ENCODE measurements around the gene KDM4E. TPM values are rescaled to one million over a fixed set of nuclear protein-coding genes. Genes with fewer than 3 reads are reported as not detected.
"Not testable (repeated sequence)": the region's sequence is repeated elsewhere in the genome, so short reads cannot be mapped to it uniquely, and the experiment has no call there.

The KDM4E gene
- total RNA-seq = not detected
- long read RNA-seq = 0 reads

- intact Hi-C loops (cut with DNase I) = no loop called here
- no peak for ATAC-seq (ENCODE audit: poor library complexity)
- DNase-seq = no peak
Observed at GRCh38 chr11:95024958-95025357, at the start of gene KDM4E. Gene KDM4E (plus strand): TSS chr11:95025258. CDS start chr11:95025558, 300 bp downstream.

- intact Hi-C loops (cut with DNase I) = no loop called here
- ATAC-seq (ENCODE audit: poor library complexity) (no peak), DNase-seq (no peak)
Observed at GRCh38 chr11:94975599-94975998, 49.5 kb upstream of the KDM4E start.

GRCh38 chr11:94987378-94987777 lies 37.7 kb upstream of the KDM4E start:
- ATAC-seq (ENCODE audit: poor library complexity) (no peak), DNase-seq (no peak)
- intact Hi-C loops (cut with DNase I) = no loop called here

- DNase-seq (no peak), ATAC-seq (ENCODE audit: poor library complexity) (no peak)
- intact Hi-C loops (cut with DNase I) = no loop called here
Observed at GRCh38 chr11:94988748-94989147, 36.3 kb upstream of the KDM4E start.

GRCh38 chr11:94993400-94993943 lies 31.6 kb upstream of the KDM4E start:
- DNase-seq = no peak
- intact Hi-C loops (cut with DNase I) = no loop called here
- ATAC-seq (ENCODE audit: poor library complexity) = no peak

GRCh38 chr11:94997437-94997836 lies 27.6 kb upstream of the KDM4E start:
- intact Hi-C loops (cut with DNase I) = no loop called here
- no peak for ATAC-seq (ENCODE audit: poor library complexity)

GRCh38 chr11:94998285-94998684 lies 26.8 kb upstream of the KDM4E start:
- no peak for DNase-seq
- no peak for ATAC-seq (ENCODE audit: poor library complexity)
- intact Hi-C loops (cut with DNase I) = no loop called here

More at GRCh38 chr11:94997437-94997836, 27.6 kb upstream of the KDM4E start:
- DNase-seq = no peak

- DNase-seq (no peak), ATAC-seq (ENCODE audit: poor library complexity) (no peak)
- intact Hi-C loops (cut with DNase I) = no loop called here
Observed at GRCh38 chr11:95003716-95004115, 21.3 kb upstream of the KDM4E start.

- no peak for ATAC-seq (ENCODE audit: poor library complexity)
- intact Hi-C loops (cut with DNase I) = no loop called here
- DNase-seq = no peak
Observed at GRCh38 chr11:95005642-95006041, 19.4 kb upstream of the KDM4E start.

GRCh38 chr11:95011376-95011775 lies 13.7 kb upstream of the KDM4E start:
- ATAC-seq (ENCODE audit: poor library complexity) (no peak), DNase-seq (no peak)
- intact Hi-C loops (cut with DNase I) = no loop called here

- DNase-seq (no peak), ATAC-seq (ENCODE audit: poor library complexity) (no peak)
- intact Hi-C loops (cut with DNase I) = no loop called here
Observed at GRCh38 chr11:95014184-95014821, 10.8 kb upstream of the KDM4E start.

- ATAC-seq (ENCODE audit: poor library complexity) = no peak
- no peak for DNase-seq
- intact Hi-C loops (cut with DNase I) = no loop called here
Observed at GRCh38 chr11:95016139-95016538, 8.9 kb upstream of the KDM4E start.

GRCh38 chr11:95021468-95021867 lies 3.6 kb upstream of the KDM4E start:
- DNase-seq; intact Hi-C loops (cut with DNase I); ATAC-seq (ENCODE audit: poor library complexity): not testable (repeated sequence)

GRCh38 chr11:95025594-95025993 lies 536 bp downstream of the KDM4E start:
- DNase-seq; ATAC-seq (ENCODE audit: poor library complexity); intact Hi-C loops (cut with DNase I): not testable (repeated sequence)

- intact Hi-C loops (cut with DNase I) = no loop called here
- no peak for DNase-seq
Observed at GRCh38 chr11:95028357-95028756, 3.3 kb downstream of the KDM4E start.

GRCh38 chr11:95033051-95033450 lies 8.0 kb downstream of the KDM4E start:
- DNase-seq (no peak), ATAC-seq (ENCODE audit: poor library complexity) (no peak)
- intact Hi-C loops (cut with DNase I) = no loop called here

More at GRCh38 chr11:95028357-95028756, 3.3 kb downstream of the KDM4E start:
- ATAC-seq (ENCODE audit: poor library complexity) = no peak

GRCh38 chr11:95035316-95035715 lies 10.3 kb downstream of the KDM4E start:
- intact Hi-C loops (cut with DNase I) = no loop called here
- no peak for DNase-seq
- ATAC-seq (ENCODE audit: poor library complexity) = no peak

GRCh38 chr11:95037356-95038035 lies 12.4 kb downstream of the KDM4E start:
- DNase-seq; intact Hi-C loops (cut with DNase I): not testable (repeated sequence)
- peak; percentile 68 for ATAC-seq (ENCODE audit: poor library complexity)

- no peak for DNase-seq
- intact Hi-C loops (cut with DNase I) = no loop called here
- no peak for ATAC-seq (ENCODE audit: poor library complexity)
Observed at GRCh38 chr11:95042239-95042638, 17.2 kb downstream of the KDM4E start.

- no peak for ATAC-seq (ENCODE audit: poor library complexity)
- intact Hi-C loops (cut with DNase I) = no loop called here
- DNase-seq = no peak
Observed at GRCh38 chr11:95042906-95043305, 17.8 kb downstream of the KDM4E start.

All from Right ventricle myocardium superior (tissue), 1 donor.